Measurements from ENCODE around the gene PBX4. TPM values are rescaled to one million over a fixed set of nuclear protein-coding genes. Genes with fewer than 3 reads are reported as not detected.

The PBX4 gene
- polyA plus RNA-seq, 1 experiment, result 0.63 TPM

GRCh38 chr19:19567391-19567790 is 51.1 kb downstream of the PBX4 start:
- Histone ChIP-seq H3K4me3 (ENCODE audit: low read depth, low read length) (no peak overlapping the region), H3K27ac (ENCODE audit: low read depth, low read length) (no peak overlapping the region), H3K9me3 (ENCODE audit: control insufficient read depth, insufficient read depth, low read length) (peaks cover 4% of the 10 kb centered on the region), H3K27me3 (ENCODE audit: control insufficient read depth, insufficient read depth, low read length) (no peaks in the 10 kb centered on the region)
- CTCF ChIA-PET, result interaction anchor here (6.7 kb wide), 1 partner anchor 13 kb away, joined by 46 read pairs; no protein-coding TSS in a partner anchor
- POLR2A ChIA-PET, result no interaction called here
- no peak for TF ChIP-seq CTCF (IDR thresholded peaks at IDR 0.05; ENCODE audit: low read depth, low read length)
- no peak for DNase-seq (ENCODE audit: low read depth, low spot score)

GRCh38 chr19:19566306-19566705 is 52.2 kb downstream of the PBX4 start:
- no peak overlapping the region for H3K4me3 ChIP-seq (ENCODE audit: low read depth, low read length)
- DNase-seq (ENCODE audit: low read depth, low spot score), result peak; percentile 41
- no peaks in the 10 kb centered on the region for H3K27me3 ChIP-seq (ENCODE audit: control insufficient read depth, insufficient read depth, low read length)
- no peak overlapping the region for H3K27ac ChIP-seq (ENCODE audit: low read depth, low read length)
- peaks cover 4% of the 10 kb centered on the region for H3K9me3 ChIP-seq (ENCODE audit: control insufficient read depth, insufficient read depth, low read length)
- no peak for TF ChIP-seq CTCF (IDR thresholded peaks at IDR 0.05; ENCODE audit: low read depth, low read length)
- ChIA-PET CTCF (interaction anchor here (0.7 to 6.7 kb wide), 2 partner anchors 12 to 46 kb away, joined by 7 to 46 read pairs; no protein-coding TSS in a partner anchor), POLR2A (interaction anchor here (0.7 to 1.1 kb wide), 2 partner anchors 16 to 25 kb away, joined by 3 to 8 read pairs; no protein-coding TSS in a partner anchor)

GRCh38 chr19:19563348-19563848 is 55.1 kb downstream of the PBX4 start:
- ChIA-PET CTCF (interaction anchor here (2.1 kb wide), 1 partner anchor 10 kb away, joined by 9 read pairs; no protein-coding TSS in a partner anchor), POLR2A (no interaction called here)
- no peak overlapping the region for H3K27ac ChIP-seq (ENCODE audit: low read depth, low read length)
- H3K4me3 ChIP-seq (ENCODE audit: low read depth, low read length), result no peak overlapping the region
- no peak for DNase-seq (ENCODE audit: low read depth, low spot score)
- H3K27me3 ChIP-seq (ENCODE audit: control insufficient read depth, insufficient read depth, low read length), result no peaks in the 10 kb centered on the region
- TF ChIP-seq CTCF (IDR thresholded peaks at IDR 0.05; ENCODE audit: low read depth, low read length), result no peak
- peaks cover under 1% of the 10 kb centered on the region for H3K9me3 ChIP-seq (ENCODE audit: control insufficient read depth, insufficient read depth, low read length)

GRCh38 chr19:19562665-19563347 is 55.7 kb downstream of the PBX4 start:
- Histone ChIP-seq H3K27me3 (ENCODE audit: control insufficient read depth, insufficient read depth, low read length) (no peaks in the 10 kb centered on the region), H3K9me3 (ENCODE audit: control insufficient read depth, insufficient read depth, low read length) (no peaks in the 10 kb centered on the region; the same call in 1 of the 2 replicates), H3K4me3 (ENCODE audit: low read depth, low read length) (no peak overlapping the region), H3K27ac (ENCODE audit: low read depth, low read length) (no peak overlapping the region)
- POLR2A ChIA-PET, result no interaction called here
- CTCF ChIA-PET, result interaction anchor here (2.1 kb wide), 1 partner anchor 10 kb away, joined by 9 read pairs; no protein-coding TSS in a partner anchor
- no peak for TF ChIP-seq CTCF (IDR thresholded peaks at IDR 0.05; ENCODE audit: low read depth, low read length)
- DNase-seq (ENCODE audit: low read depth, low spot score), result no peak

All from AG04450 (cell line).